Loucy (cell line): Measurements from ENCODE around the gene INSYN2B.

Experiments
- H2AFZ ChIP-seq: fragments of 200-600 bp; sonication (generic); 2 replicates; pipeline ENCODE4 v1.6.0; 2016; ENCODE audit warnings: antibody characterized with exemption, mild to moderate bottlenecking, low read length, moderate library complexity
- H3F3A ChIP-seq: fragments of 200-600 bp; 2 replicates; pipeline ENCODE4 v1.6.0; 2016; ENCODE audit warnings: antibody characterized with exemption, low read depth, mild to moderate bottlenecking
- H3K27me3 ChIP-seq: fragments of 200-600 bp; sonication (generic); 2 replicates; pipeline ENCODE4 v1.6.1; 2014; ENCODE audit warnings: low read length, mild to moderate bottlenecking; ENCODE audit not compliant: insufficient read depth, poor library complexity, severe bottlenecking
- H3K36me3 ChIP-seq: fragments of 200-600 bp; sonication (generic); 2 replicates; pipeline ENCODE4 v1.6.1; 2016; ENCODE audit warnings: low read length; ENCODE audit not compliant: insufficient read depth
- H3K4me1 ChIP-seq: fragments of 200-600 bp; sonication (generic); 2 replicates; pipeline ENCODE4 v1.5.1; 2014; ENCODE audit warnings: low read length, mild to moderate bottlenecking; ENCODE audit not compliant: insufficient read depth, poor library complexity, severe bottlenecking
- H3K4me2 ChIP-seq: fragments of 200-600 bp; sonication (generic); 2 replicates; pipeline ENCODE4 v1.6.0; 2014; ENCODE audit warnings: antibody characterized with exemption, low read length, low read depth, mild to moderate bottlenecking; ENCODE audit not compliant: poor library complexity, severe bottlenecking
- H3K4me3 ChIP-seq: fragments of 200-600 bp; sonication (generic); 2 replicates; pipeline ENCODE4 v1.5.1; 2014; ENCODE audit warnings: low read length, mild to moderate bottlenecking, mixed read lengths; ENCODE audit not compliant: poor library complexity, severe bottlenecking
- H3K79me2 ChIP-seq: fragments of 200-600 bp; sonication (generic); 2 replicates; pipeline ENCODE4 v1.6.1; 2014; ENCODE audit warnings: low read length; ENCODE audit not compliant: insufficient read depth
- H3K9ac ChIP-seq: fragments of 200-600 bp; sonication (generic); 2 replicates; pipeline ENCODE4 v1.6.0; 2014; ENCODE audit warnings: mild to moderate bottlenecking, low read depth, low read length, moderate library complexity; ENCODE audit not compliant: poor library complexity, severe bottlenecking
- H3K9me2 ChIP-seq: fragments of 200-600 bp; sonication (generic); replicated peaks from 2 replicates; pipeline ENCODE4 v1.6.1; 2016; ENCODE audit warnings: low read depth, low read length, mixed read lengths
- H3K9me3 ChIP-seq: fragments of 200-600 bp; sonication (generic); 2 replicates; pipeline ENCODE4 v1.6.1; 2014; ENCODE audit warnings: mild to moderate bottlenecking, antibody characterized with exemption, low read length, low read depth; ENCODE audit not compliant: insufficient read depth
- H4K20me1 ChIP-seq: fragments of 200-600 bp; sonication (generic); 2 replicates; pipeline ENCODE4 v1.6.0; 2014; ENCODE audit warnings: antibody characterized with exemption, low read length, mild to moderate bottlenecking; ENCODE audit not compliant: insufficient read depth, poor library complexity, severe bottlenecking
- CTCF ChIP-seq: fragments of 200-600 bp; sonication (generic); conservative IDR thresholded peaks from 2 replicates; pipeline ENCODE4 v1.5.1; 2014; ENCODE audit warnings: mild to moderate bottlenecking, antibody characterized with exemption, low read length
- EZH2phosphoT487 ChIP-seq: fragments of 200-600 bp; IDR thresholded peaks from 2 replicates; pipeline ENCODE4 v1.6.1; 2018; ENCODE audit warnings: antibody characterized with exemption, mild to moderate bottlenecking, moderate library complexity, borderline replicate concordance

The INSYN2B gene

GRCh38 chr5:170021506-170021905 is 41.2 kb upstream of the INSYN2B start:
- Histone ChIP-seq H3K36me3 (no peaks in the 10 kb centered on the region; the same call in 1 of the 2 replicates), H3K4me2 (no peak overlapping the region), H3K9me3 (no peaks in the 10 kb centered on the region), H2AFZ (no peak overlapping the region), H3K4me3 (no peak overlapping the region), H3K27me3 (no peaks in the 10 kb centered on the region), H3K9me2 (no peaks in the 10 kb centered on the region), H4K20me1 (no peaks in the 10 kb centered on the region), H3K4me1 (no peaks in the 10 kb centered on the region), H3K79me2 (no peaks in the 10 kb centered on the region), H3F3A (no peaks in the 10 kb centered on the region), H3K9ac (no peak overlapping the region)
- no peak for TF ChIP-seq EZH2phosphoT487
- no peak for TF ChIP-seq CTCF

GRCh38 chr5:170020423-170020822 is 40.1 kb upstream of the INSYN2B start:
- Histone ChIP-seq H2AFZ (no peak overlapping the region), H3K4me3 (no peak overlapping the region), H3K4me2 (no peak overlapping the region), H3K36me3 (no peaks in the 10 kb centered on the region; the same call in 1 of the 2 replicates), H3K9ac (no peak overlapping the region), H3K9me2 (no peaks in the 10 kb centered on the region), H3F3A (no peaks in the 10 kb centered on the region), H4K20me1 (no peaks in the 10 kb centered on the region), H3K4me1 (no peaks in the 10 kb centered on the region), H3K9me3 (no peaks in the 10 kb centered on the region), H3K79me2 (no peaks in the 10 kb centered on the region), H3K27me3 (no peaks in the 10 kb centered on the region)
- no peak for TF ChIP-seq EZH2phosphoT487
- TF ChIP-seq CTCF, result no peak

GRCh38 chr5:170012622-170013021 is 32.3 kb upstream of the INSYN2B start:
- H2AFZ ChIP-seq, result no peak overlapping the region
- no peak for TF ChIP-seq CTCF
- TF ChIP-seq EZH2phosphoT487, result no peak
- peaks cover 16% of the 10 kb centered on the region; the same call in 1 of the 2 replicates for H3K36me3 ChIP-seq
- H3K9me2 ChIP-seq, result no peaks in the 10 kb centered on the region
- H3K4me3 ChIP-seq, result no peak overlapping the region
- no peaks in the 10 kb centered on the region for H3K79me2 ChIP-seq
- no peaks in the 10 kb centered on the region for H3K27me3 ChIP-seq
- no peak overlapping the region for H3K9ac ChIP-seq
- H3F3A ChIP-seq, result no peaks in the 10 kb centered on the region
- no peaks in the 10 kb centered on the region for H4K20me1 ChIP-seq
- H3K4me1 ChIP-seq, result no peaks in the 10 kb centered on the region
- H3K4me2 ChIP-seq, result no peak overlapping the region
- no peaks in the 10 kb centered on the region for H3K9me3 ChIP-seq
